Epithelial cell of proximal tubule (primary cell): ENCODE results near the gene ZNF141. TPM values are rescaled to one million over a fixed set of nuclear protein-coding genes. Genes with fewer than 3 reads are reported as not detected.

Experiments
- DNase-seq: peaks from one replicate; pipeline ENCODE4 v3.0.0-alpha.2; 2011; ENCODE audit warnings: low read depth
- H3K4me3 ChIP-seq: 2 replicates; pipeline ENCODE4 v1.5.1; 2011; ENCODE audit warnings: low read depth, mild to moderate bottlenecking, low read length
- total RNA-seq: library from RNA; depleted of rRNA; stranded (reverse); fragments of >200 nt; gene quantifications from 2 replicates; pipeline ENCODE4 v1.2.3, GENCODE V29; 2015
- TF ChIP-seq, protein P1 (sequence below): conservative IDR thresholded peaks from 2 replicates; pipeline ENCODE4 v1.5.1; 2012; ENCODE audit warnings: low read depth, mild to moderate bottlenecking, low read length

ZNF141 gene
- total RNA-seq, 1 donor from 2014 or later = 5.2 TPM

DNA sequence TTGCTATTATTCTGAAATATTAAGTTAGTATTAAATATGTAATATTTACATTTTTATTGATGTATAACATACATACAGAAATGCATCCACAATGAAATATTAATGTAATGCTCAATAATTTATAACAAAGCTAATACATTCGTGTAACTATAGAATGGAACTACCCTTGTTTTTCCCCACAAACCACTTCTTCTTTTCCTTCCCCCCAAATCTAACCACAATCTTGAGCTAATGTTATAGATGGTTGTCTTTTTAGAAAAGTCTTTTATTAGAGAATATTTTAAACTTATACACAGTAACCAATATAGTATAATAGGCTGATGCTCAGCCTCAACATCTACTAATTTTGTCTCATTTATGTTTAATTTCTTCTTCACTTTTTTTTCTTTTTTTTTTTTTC is 27.8 kb upstream of the ZNF141 start:
- H3K4me3 ChIP-seq = no peak overlapping the region
- TF ChIP-seq, protein P1, sequence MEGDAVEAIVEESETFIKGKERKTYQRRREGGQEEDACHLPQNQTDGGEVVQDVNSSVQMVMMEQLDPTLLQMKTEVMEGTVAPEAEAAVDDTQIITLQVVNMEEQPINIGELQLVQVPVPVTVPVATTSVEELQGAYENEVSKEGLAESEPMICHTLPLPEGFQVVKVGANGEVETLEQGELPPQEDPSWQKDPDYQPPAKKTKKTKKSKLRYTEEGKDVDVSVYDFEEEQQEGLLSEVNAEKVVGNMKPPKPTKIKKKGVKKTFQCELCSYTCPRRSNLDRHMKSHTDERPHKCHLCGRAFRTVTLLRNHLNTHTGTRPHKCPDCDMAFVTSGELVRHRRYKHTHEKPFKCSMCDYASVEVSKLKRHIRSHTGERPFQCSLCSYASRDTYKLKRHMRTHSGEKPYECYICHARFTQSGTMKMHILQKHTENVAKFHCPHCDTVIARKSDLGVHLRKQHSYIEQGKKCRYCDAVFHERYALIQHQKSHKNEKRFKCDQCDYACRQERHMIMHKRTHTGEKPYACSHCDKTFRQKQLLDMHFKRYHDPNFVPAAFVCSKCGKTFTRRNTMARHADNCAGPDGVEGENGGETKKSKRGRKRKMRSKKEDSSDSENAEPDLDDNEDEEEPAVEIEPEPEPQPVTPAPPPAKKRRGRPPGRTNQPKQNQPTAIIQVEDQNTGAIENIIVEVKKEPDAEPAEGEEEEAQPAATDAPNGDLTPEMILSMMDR = no peak
- no peak for DNase-seq

DNA sequence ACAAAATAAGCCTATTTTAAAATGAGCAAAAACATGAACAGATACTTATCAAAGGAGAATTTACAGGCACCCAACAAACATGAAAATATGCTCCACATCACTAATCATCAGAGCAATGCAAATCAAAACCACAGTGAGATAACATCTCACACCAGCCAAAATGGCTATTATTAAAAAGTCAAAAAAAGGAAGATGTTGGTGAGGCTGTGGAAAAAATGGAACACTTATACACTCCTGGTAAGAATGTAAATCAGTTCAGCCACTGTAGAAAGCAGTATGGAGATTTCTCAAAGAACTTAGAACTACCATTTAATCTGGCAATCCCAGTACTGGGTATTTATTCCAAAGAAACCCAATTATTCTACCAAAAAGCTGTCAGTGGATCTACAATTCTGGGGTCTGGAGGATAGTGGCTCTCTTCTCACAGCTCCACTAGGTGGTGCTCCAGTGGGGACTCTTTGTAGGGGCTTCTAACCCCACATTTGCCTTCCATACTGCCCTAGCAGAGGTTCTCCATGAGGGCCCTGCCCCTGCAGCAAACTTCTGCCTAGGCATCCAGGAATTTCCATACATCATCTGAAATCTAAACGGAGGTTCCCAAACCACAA is 23.2 kb upstream of the ZNF141 start:
- H3K4me3 ChIP-seq = no peak overlapping the region
- TF ChIP-seq, protein P1 = no peak
- DNase-seq = no peak

DNA sequence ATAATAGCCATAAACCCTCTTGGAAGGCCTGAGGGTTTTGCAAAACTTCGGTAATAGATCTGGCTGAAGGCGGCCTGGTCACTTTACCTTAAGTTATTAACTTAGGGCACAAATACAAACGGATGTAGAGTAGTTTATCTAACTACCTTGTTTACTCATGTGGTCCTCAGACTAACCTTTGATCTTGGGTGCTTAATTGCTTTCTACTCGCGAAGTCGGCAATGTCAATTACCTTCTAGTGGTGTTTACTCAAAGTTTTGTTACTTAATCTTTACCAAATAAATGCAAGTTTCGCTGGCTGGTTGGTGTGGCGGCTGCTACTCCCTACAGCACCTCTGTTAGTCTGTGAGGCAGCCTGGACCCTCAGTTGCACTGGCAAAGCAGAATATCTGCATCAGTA is 8.9 kb upstream of the ZNF141 start:
- no peak overlapping the region for H3K4me3 ChIP-seq
- TF ChIP-seq, protein P1 = no peak
- no peak for DNase-seq

DNA sequence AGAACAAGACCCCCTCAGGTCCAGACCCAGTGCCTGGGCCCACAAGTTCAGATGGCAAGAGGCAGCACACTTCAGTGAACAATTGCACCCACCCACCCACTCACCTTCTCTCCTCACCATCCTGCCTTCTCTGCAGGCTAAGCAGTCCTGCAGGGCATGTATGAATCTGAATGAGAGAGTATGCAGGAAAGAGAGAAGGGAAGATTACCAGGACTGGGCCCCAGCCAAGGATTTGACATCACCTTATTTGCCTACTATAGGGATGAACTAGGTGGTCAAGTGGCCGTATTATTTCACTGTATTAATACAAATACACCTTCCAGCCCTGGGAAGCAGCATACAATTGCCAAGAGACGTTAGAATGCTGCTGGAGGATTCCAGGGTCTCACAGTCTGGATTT is 2.1 kb upstream of the ZNF141 start:
- no peak overlapping the region for H3K4me3 ChIP-seq
- DNase-seq = no peak
- TF ChIP-seq, protein P1 = no peak

DNA sequence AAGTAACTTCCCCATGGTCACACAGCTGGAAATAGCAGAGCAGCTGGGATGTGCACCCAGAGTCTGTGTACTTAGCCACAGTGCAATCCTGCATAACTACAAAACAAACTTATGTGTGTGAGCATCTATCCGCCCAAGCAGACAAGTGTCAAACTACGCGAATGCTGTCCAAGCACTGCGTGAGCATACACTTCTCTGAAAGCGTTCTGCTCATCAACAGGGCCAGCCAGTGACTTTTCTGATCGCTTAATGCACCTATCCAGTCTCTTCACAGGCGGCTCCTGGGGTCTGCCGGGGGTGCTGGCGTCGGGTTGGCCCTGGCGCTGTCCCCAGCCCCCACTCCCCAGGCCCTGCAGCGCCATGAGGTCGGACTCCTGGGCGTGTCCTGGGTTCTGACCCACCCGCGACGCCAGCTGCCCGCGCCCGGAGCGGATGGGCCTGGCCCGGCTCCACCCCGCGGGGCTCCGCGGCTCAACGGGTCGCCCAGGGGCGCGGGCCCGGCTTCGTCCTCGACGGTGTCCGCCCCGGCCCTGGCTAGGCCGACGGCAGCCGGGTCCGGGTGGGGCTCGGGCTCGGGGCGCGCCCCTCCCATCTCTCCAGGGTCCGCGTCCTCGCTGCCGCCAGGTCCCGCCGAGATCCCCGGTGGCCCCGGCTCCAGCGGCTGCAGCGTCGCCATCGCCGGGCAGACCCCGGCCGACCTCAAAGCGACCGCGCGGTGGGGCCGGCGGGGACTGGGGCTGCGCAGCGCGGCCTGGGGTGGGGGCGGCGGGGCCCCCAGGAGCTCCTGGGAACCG is 1.3 kb upstream of the ZNF141 start:
- TF ChIP-seq, protein P1 = no peak
- peak overlapping the region; percentile 97 for H3K4me3 ChIP-seq
- DNase-seq = no peak

DNA sequence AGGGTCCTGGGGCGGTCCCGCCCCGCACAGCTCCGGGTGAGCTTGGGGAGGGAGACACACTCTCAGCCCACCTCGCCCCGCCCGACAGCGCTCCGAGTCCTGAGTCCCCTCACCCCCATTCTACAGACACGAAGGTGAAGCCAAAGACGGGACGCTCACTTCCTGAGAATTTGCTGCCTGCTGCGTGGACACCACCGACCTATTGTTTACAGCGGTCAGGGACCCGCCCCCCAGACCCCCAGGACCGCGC is 796 bp upstream of the ZNF141 start:
- peak overlapping the region; percentile 97 for H3K4me3 ChIP-seq
- TF ChIP-seq, protein P1 = no peak
- DNase-seq = no peak
